Omental fat pad (tissue), 4 donors: ENCODE data around the gene DNPEP. TPM values are rescaled to one million over a fixed set of nuclear protein-coding genes. Genes with fewer than 3 reads are reported as not detected.

ENCODE experiments used
- ATAC-seq: fragments of 150-250 bp; one replicate; pipeline ENCODE4 v1.9.1; 2016; ENCODE audit warnings: mild to moderate bottlenecking, moderate library complexity; ENCODE audit not compliant: low FRiP score
- DNase-seq: peaks from one replicate; pipeline ENCODE4 v3.0.0-alpha.2; 2019; ENCODE audit warnings: low spot score
- small RNA-seq: library from RNA; depleted of rRNA; stranded (forward); fragments of <200 nt; gene quantifications from one replicate; pipeline ENCODE3, GENCODE V24; 2016
- total RNA-seq, 4 donors: library from RNA; depleted of rRNA; stranded (reverse); fragments of >200 nt; gene quantifications; one replicate each; pipeline ENCODE4 v1.1.0, GENCODE V29; 2016
- TF ChIP-seq, protein P1 (sequence below), 3 donors: fragments of 450-650 bp; IDR thresholded peaks; one replicate each; pipeline ENCODE4 v1.5.1; 2016 to 2017; ENCODE audit warnings: antibody characterized with exemption in 3 of 3, mild to moderate bottlenecking in 3 of 3, moderate library complexity in 2 of 3

Gene DNPEP
- total RNA-seq, 4 donors from 2014 or later, result 58.4 to 97.4 (median 85.7) TPM

DNA sequence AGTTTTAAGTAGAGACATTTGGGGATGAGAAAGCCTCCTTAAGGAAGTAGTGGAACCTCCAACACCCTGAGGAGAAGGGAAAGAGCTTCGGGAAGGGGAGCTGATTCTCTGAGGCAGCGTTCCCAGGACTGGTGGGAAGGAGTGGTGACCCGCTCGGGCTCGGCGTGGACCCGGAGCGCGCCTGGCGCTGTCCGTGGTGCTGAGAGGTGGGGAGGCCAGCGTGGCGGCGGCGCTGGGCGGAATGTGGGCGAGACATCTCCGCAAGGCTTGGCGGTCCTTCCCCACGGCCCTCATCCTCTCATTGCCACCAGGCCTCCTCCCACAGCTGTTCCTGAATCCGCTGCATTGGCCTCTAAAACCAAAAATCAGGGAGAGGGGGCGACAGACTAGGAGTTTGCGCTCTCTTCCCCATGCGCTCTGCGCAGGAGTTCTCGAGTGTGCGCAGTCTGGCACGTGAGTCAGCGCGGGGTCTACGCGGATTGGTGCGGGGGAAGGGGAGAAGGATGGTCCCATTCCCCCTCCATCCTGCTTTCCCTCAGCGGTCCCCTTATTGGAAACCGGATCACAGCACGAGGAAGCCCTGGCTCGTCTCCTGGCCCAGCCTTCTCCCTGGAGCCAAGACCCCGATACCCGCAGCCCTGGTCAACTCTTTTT, 56.0 kb downstream of the DNPEP start:
- no peak for DNase-seq
- TF ChIP-seq, protein P1, sequence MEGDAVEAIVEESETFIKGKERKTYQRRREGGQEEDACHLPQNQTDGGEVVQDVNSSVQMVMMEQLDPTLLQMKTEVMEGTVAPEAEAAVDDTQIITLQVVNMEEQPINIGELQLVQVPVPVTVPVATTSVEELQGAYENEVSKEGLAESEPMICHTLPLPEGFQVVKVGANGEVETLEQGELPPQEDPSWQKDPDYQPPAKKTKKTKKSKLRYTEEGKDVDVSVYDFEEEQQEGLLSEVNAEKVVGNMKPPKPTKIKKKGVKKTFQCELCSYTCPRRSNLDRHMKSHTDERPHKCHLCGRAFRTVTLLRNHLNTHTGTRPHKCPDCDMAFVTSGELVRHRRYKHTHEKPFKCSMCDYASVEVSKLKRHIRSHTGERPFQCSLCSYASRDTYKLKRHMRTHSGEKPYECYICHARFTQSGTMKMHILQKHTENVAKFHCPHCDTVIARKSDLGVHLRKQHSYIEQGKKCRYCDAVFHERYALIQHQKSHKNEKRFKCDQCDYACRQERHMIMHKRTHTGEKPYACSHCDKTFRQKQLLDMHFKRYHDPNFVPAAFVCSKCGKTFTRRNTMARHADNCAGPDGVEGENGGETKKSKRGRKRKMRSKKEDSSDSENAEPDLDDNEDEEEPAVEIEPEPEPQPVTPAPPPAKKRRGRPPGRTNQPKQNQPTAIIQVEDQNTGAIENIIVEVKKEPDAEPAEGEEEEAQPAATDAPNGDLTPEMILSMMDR (IDR thresholded peaks at IDR 0.05), result no peak
- no peak for ATAC-seq

DNA sequence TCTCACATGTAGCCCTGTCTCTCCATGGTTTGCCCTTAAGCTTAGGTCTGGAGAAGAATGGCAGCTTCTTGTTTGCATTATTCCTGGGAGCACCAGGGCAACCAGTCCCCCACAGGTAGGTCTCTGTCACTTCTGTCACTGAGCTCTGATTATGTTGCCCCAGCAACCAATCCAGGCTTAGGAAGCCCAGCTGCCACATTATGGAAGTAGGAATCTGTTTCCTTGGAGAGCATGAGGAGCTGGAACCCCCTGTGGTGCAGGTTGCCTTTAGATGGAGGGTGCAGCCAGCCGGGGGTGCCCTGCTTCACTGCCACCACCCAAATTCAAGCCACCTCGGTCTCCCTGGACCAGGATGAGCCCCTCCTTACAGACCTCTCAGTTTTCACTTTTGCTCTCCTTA, 60.0 kb downstream of the DNPEP start:
- DNase-seq, result no peak
- TF ChIP-seq, protein P1 (IDR thresholded peaks at IDR 0.05), result no peak
- no peak for ATAC-seq

DNA sequence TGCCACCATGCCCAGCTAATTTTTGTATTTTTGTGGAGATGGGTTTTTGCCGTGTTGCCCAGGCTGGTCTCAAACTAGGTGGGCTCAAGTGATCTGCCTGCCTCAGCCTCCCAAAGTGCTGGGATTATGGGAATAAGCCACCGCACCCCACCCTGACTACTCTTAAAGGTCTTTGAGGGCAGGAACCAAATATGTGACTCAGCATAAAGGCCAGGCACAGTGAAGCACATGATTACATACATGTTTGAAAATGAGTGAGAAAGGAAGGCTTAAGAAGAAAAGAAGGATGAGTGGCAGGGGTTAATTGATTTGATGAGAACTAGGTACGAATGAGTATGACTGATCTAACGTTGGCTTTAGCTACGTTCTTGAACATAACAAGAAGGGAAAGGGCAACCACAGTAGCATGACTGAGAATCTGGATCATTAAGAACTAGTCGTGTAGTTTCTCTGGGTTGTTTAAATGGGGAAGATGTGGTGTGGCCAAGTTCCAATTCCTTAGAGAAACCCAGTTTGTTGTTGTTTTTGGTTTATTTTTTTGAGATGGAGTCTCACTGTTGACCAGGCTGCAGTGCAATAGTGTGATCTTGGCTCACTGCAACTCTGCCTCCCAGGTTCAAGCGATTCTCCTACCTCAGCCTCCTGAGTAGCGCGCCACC, 61.9 kb downstream of the DNPEP start:
- ATAC-seq, result no peak
- TF ChIP-seq, protein P1 (IDR thresholded peaks at IDR 0.05), result no peak

DNA sequence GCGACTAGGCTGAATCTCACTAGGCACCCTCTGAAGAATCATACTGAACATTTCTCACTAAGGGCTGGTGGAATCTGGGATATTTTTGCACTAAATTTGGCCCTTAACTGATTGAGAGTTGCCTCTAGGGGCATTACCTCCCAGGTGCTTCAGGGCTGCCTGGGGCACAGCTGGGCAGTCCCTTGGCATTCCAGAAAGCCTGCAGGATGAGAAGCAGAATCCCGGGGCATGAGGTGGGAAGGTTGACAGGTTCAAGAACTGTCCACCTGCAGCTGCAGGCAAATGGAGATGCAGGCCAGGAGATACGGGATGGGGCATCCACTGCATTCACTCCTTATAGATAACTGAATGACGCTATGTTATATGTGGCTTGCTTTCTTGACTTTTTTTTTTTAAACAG, 62.6 kb downstream of the DNPEP start:
- DNase-seq (no peak), ATAC-seq (no peak)
- TF ChIP-seq, protein P1 (IDR thresholded peaks at IDR 0.05), result no peak

More for the DNA sequence above, 61.9 kb downstream of the DNPEP start:
- DNase-seq, result no peak

DNA sequence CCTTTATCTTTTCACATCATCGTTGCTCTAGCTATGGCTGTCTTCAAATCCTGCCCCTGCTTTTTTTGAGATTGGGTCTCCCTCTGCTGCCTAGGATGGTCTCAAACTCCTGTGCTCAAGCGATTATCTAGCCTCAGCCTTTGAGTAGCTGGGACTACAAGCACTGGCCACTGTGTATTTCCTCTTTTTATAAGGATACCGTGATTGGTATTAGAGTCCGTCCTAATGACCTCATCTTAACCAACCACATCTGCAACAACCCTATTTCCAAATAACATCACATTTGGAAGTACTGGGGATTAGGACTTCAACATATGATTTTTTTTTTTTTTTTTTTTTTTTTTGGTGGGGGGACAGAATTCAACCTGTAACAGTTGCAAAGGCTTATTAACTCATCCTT, 64.3 kb downstream of the DNPEP start:
- no peak for ATAC-seq

More for the DNA sequence above, 64.3 kb downstream of the DNPEP start:
- TF ChIP-seq, protein P1 (IDR thresholded peaks at IDR 0.05), result no peak
- no peak for DNase-seq

Small RNAs within 50 kb of the gene (small RNA-seq; reads per million reads assigned to genes)
- gene AC053503.3, result not detected

Other genes starting within 250 kb of the DNPEP start
- 10 to 100 TPM; 13.8 to 23.2 (median 17.5) TPM for gene NHEJ1, start 227.1 kb downstream of the DNPEP start, total RNA-seq
- gene SLC23A3, start 217.9 kb downstream of the DNPEP start, total RNA-seq, result 1 to 10 TPM; 1.0 to 2.7 (median 1.2) TPM
- 10 to 100 TPM; 37.0 to 77.2 (median 43.0) TPM for gene CNPPD1, start 211.0 kb downstream of the DNPEP start, total RNA-seq
- gene RETREG2, start 209.6 kb downstream of the DNPEP start, total RNA-seq, result 10 to 100 TPM; 48.5 to 73.9 (median 57.7) TPM
- gene ZFAND2B, start 181.1 kb downstream of the DNPEP start, total RNA-seq, result 10 to 100 TPM; 25.1 to 57.1 (median 40.1) TPM
- gene ABCB6, start 169.0 kb downstream of the DNPEP start, total RNA-seq, result 10 to 100 TPM; 24.1 to 35.6 (median 28.8) TPM
- gene ATG9A, start 158.3 kb downstream of the DNPEP start, total RNA-seq, result 10 to 100 TPM; 24.4 to 52.2 (median 38.6) TPM
- gene ANKZF1, start 158.1 kb downstream of the DNPEP start, total RNA-seq, result 10 to 100 TPM; 13.5 to 77.4 (median 22.7) TPM
- gene GLB1L, start 142.5 kb downstream of the DNPEP start, total RNA-seq, result 10 to 100 TPM in 3 of 4 donors, 1 to 10 TPM in 1; 9.0 to 21.9 (median 12.3) TPM
- gene STK16, start 142.4 kb downstream of the DNPEP start, total RNA-seq, result 10 to 100 TPM in 3 of 4 donors, 1 to 10 TPM in 1; 9.8 to 18.9 (median 12.5) TPM
- not detected for gene TUBA4B, start 134.7 kb downstream of the DNPEP start, total RNA-seq
- 10 to 100 TPM; 26.9 to 74.0 (median 50.3) TPM for gene TUBA4A, start 134.0 kb downstream of the DNPEP start, total RNA-seq
- 10 to 100 TPM; 27.5 to 56.6 (median 46.8) TPM for gene DNAJB2, start 108.5 kb downstream of the DNPEP start, total RNA-seq
- 1 to 10 TPM in 1 of 4 donors, under 1 TPM in 1, not detected in 2; 0.12 to 1.0 TPM for gene PTPRN, start 78.5 kb downstream of the DNPEP start, total RNA-seq
- not detected for gene RESP18, start 55.2 kb downstream of the DNPEP start, total RNA-seq
- 100 to 1,000 TPM in 3 of 4 donors, 10 to 100 TPM in 1; 39.4 to 292 (median 182) TPM for gene DES, start 30.5 kb upstream of the DNPEP start, total RNA-seq
- gene SPEG, start 46.9 kb upstream of the DNPEP start, total RNA-seq, result 10 to 100 TPM; 12.4 to 28.9 (median 17.7) TPM
- gene GMPPA, start 111.0 kb upstream of the DNPEP start, total RNA-seq, result 10 to 100 TPM; 22.6 to 37.8 (median 29.4) TPM
- gene ASIC4, start 126.6 kb upstream of the DNPEP start, total RNA-seq, result under 1 TPM in 2 of 4 donors, not detected in 2; 0.12 to 0.19 TPM
- 10 to 100 TPM; 32.6 to 70.8 (median 45.5) TPM for gene CHPF, start 155.9 kb upstream of the DNPEP start, total RNA-seq
- 1 to 10 TPM; 1.9 to 6.2 (median 2.9) TPM for gene TMEM198, start 156.1 kb upstream of the DNPEP start, total RNA-seq
- 100 to 1,000 TPM in 2 of 4 donors, 10 to 100 TPM in 2; 68.6 to 117 (median 88.7) TPM for gene OBSL1, start 183.6 kb upstream of the DNPEP start, total RNA-seq
- 1 to 10 TPM in 1 of 4 donors, under 1 TPM in 1, not detected in 2; 0.88 to 1.1 TPM for gene INHA, start 184.4 kb upstream of the DNPEP start, total RNA-seq
- 10 to 100 TPM in 2 of 4 donors, 1 to 10 TPM in 2; 9.1 to 22.4 (median 13.0) TPM for gene STK11IP, start 209.9 kb upstream of the DNPEP start, total RNA-seq
- gene SLC4A3, start 239.7 kb upstream of the DNPEP start, total RNA-seq, result 10 to 100 TPM in 2 of 4 donors, 1 to 10 TPM in 2; 5.2 to 15.8 (median 8.6) TPM